Activated CD8-positive, alpha-beta T cell treated with anti-CD3 and anti-CD28 coated beads for 36 hours (primary cell): ENCODE data around the gene C1orf159. TPM values are rescaled to one million over a fixed set of nuclear protein-coding genes. Genes with fewer than 3 reads are reported as not detected.

Experiments used
- ATAC-seq: fragments of 200-7000 bp; cut with Tn5 transposase; one replicate; pipeline ENCODE4 v1.10.0; 2021; ENCODE audit warnings: mild to moderate bottlenecking, moderate library complexity
- CTCF ChIA-PET: fragments of 350-600 bp; sonication (Branson Sonifier 250); formaldehyde crosslinking; loops from one replicate; lab custom pipeline; 2021; ENCODE audit warnings: antibody characterized with exemption; lab: Charles Lee
- POLR2A ChIA-PET: fragments of 350-600 bp; sonication (Branson Sonifier 250); formaldehyde crosslinking; loops from one replicate; lab custom pipeline; 2021; ENCODE audit warnings: antibody characterized with exemption; lab: Charles Lee
- DNase-seq: peaks from one replicate; pipeline ENCODE4 v3.0.0-alpha.2; 2020
- H3K27ac Mint-ChIP-seq: one replicate; pipeline ENCODE4 v1.8.0; 2021; ENCODE audit warnings: mild to moderate bottlenecking, mixed read lengths
- H3K27me3 Mint-ChIP-seq: one replicate; pipeline ENCODE4 v1.8.0; 2021; ENCODE audit warnings: mixed read lengths
- H3K36me3 Mint-ChIP-seq: one replicate; pipeline ENCODE4 v1.8.0; 2021; ENCODE audit warnings: low read depth, mixed read lengths
- H3K4me1 Mint-ChIP-seq: one replicate; pipeline ENCODE4 v1.8.0; 2021; ENCODE audit warnings: low read depth, mixed read lengths
- H3K4me3 Mint-ChIP-seq: one replicate; pipeline ENCODE4 v1.8.0; 2021; ENCODE audit warnings: mild to moderate bottlenecking, moderate library complexity, mixed read lengths
- H3K9me3 Mint-ChIP-seq: one replicate; pipeline ENCODE4 v1.8.0; 2021; ENCODE audit warnings: mixed read lengths
- intact Hi-C: fragments of 100-400 bp; cut with micrococcal nuclease; formaldehyde crosslinking; loops from one replicate; pipeline ENCODE4 v1.10.0; 2022
- total RNA-seq, 2 experiments: library from RNA; stranded (reverse); gene quantifications; one replicate each; pipeline ENCODE4 v1.2.3, GENCODE V29; 2021
- TF ChIP-seq, protein P1 (sequence below): fragments of 200-600 bp; IDR thresholded peaks from one replicate; pipeline ENCODE4 v1.8.0; 2022; ENCODE audit warnings: antibody characterized with exemption, mild to moderate bottlenecking

The C1orf159 gene
- total RNA-seq, 2 experiments from 2014 or later = 17.5 to 20.3 TPM

DNA sequence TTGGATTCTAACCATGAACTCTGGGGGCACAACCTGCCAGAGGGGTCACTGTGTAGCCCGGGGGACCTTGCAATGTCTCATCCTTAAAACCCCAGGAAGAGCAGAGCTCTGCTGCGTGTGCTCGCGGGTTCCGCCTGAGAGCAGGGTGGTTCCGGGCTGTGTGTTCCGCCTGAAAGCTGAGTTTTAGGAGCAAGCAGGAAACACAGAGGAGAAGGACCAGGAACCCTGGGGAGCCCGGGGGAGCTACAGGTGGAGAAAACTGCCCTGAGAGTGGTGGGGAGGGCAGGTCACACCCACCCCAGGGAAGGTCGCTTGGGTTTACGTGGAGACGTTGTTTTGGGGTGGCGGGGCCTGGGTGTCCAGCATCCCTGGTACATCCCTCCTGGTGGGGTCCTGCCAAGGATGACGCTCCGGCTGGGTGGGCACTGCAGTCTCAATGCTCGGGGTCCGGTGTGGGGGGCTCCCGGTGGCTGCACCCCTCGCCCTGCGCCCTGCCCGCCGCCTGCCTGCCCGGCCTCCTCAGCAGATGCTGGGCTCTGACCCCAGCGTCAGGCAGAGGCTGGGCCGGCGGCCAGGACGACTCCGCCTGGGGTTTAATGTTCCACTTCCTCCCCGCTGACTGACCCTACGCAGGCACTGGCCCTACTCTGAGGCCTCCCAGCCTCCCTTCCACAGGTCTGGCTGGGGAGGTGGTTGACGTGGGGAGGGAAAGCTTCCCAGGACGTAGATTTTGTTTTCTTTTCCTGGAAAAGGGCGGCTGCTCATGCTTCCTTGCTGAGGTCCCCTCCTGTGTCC lies 17.3 kb upstream of the C1orf159 start:
- no peaks in the 10 kb centered on the region for H3K36me3 Mint-ChIP-seq
- H3K9me3 Mint-ChIP-seq = no peaks in the 10 kb centered on the region
- intact Hi-C loops = no loop called here
- ATAC-seq (no peak), DNase-seq (no peak)
- no peaks in the 10 kb centered on the region for H3K27me3 Mint-ChIP-seq
- H3K4me1 Mint-ChIP-seq = peaks cover 7% of the 10 kb centered on the region
- CTCF ChIA-PET = no interaction called here
- no peak overlapping the region for H3K4me3 Mint-ChIP-seq
- POLR2A ChIA-PET = no interaction called here
- no peak overlapping the region for H3K27ac Mint-ChIP-seq
- TF ChIP-seq, protein P1, sequence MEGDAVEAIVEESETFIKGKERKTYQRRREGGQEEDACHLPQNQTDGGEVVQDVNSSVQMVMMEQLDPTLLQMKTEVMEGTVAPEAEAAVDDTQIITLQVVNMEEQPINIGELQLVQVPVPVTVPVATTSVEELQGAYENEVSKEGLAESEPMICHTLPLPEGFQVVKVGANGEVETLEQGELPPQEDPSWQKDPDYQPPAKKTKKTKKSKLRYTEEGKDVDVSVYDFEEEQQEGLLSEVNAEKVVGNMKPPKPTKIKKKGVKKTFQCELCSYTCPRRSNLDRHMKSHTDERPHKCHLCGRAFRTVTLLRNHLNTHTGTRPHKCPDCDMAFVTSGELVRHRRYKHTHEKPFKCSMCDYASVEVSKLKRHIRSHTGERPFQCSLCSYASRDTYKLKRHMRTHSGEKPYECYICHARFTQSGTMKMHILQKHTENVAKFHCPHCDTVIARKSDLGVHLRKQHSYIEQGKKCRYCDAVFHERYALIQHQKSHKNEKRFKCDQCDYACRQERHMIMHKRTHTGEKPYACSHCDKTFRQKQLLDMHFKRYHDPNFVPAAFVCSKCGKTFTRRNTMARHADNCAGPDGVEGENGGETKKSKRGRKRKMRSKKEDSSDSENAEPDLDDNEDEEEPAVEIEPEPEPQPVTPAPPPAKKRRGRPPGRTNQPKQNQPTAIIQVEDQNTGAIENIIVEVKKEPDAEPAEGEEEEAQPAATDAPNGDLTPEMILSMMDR = no peak

DNA sequence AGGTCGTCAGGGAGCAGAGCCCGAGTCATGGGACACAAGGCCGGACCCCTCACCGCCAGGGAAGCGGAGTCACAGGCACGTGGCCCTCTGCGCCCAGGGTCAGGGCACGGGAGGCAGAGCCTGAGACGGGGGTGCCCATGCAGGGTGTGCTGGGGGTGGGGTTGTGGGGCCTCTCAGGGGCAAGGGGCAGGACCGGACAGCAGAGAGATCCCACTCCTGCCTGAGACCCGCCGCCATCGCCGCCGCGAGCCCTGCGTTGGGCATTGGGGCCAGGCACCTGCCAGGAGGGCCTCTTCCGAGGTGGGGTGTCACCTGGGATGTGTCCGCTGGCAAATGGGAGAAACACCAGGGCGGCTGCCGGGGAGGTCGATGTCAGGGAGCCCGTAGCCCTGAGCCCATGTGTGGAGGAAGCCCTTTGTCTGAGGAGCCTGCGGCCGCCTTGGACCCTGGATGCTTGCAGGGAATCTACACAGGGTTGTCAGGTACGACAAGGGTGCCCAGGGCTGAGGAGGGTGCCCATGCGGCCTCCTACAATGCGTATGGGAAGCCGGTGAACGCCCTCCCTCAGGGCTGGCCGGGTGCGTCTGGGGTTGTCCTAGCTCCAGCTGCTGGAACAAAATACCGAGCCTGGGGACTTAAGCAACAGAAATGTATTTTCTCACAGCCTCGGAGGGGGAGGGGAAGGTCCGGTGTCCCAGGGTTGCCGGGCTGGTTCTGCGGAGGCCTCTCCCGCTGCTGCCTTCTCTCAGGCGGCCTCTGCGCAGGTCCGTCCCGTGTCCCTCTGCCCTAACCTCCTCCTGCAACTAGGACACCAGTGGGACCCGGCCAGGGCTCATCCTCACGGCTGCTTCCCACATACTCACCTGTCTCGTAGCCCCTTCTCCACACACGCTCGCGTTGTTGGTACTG lies 16.4 kb upstream of the C1orf159 start:
- TF ChIP-seq, protein P1 = no peak
- ChIA-PET CTCF (no interaction called here), POLR2A (no interaction called here)
- no peak overlapping the region for H3K4me3 Mint-ChIP-seq
- H3K9me3 Mint-ChIP-seq = no peaks in the 10 kb centered on the region
- H3K36me3 Mint-ChIP-seq = no peaks in the 10 kb centered on the region
- no peak overlapping the region for H3K27ac Mint-ChIP-seq
- peaks cover under 1% of the 10 kb centered on the region for H3K4me1 Mint-ChIP-seq
- ATAC-seq (no peak), DNase-seq (no peak)
- H3K27me3 Mint-ChIP-seq = no peaks in the 10 kb centered on the region
- intact Hi-C loops = no loop called here

DNA sequence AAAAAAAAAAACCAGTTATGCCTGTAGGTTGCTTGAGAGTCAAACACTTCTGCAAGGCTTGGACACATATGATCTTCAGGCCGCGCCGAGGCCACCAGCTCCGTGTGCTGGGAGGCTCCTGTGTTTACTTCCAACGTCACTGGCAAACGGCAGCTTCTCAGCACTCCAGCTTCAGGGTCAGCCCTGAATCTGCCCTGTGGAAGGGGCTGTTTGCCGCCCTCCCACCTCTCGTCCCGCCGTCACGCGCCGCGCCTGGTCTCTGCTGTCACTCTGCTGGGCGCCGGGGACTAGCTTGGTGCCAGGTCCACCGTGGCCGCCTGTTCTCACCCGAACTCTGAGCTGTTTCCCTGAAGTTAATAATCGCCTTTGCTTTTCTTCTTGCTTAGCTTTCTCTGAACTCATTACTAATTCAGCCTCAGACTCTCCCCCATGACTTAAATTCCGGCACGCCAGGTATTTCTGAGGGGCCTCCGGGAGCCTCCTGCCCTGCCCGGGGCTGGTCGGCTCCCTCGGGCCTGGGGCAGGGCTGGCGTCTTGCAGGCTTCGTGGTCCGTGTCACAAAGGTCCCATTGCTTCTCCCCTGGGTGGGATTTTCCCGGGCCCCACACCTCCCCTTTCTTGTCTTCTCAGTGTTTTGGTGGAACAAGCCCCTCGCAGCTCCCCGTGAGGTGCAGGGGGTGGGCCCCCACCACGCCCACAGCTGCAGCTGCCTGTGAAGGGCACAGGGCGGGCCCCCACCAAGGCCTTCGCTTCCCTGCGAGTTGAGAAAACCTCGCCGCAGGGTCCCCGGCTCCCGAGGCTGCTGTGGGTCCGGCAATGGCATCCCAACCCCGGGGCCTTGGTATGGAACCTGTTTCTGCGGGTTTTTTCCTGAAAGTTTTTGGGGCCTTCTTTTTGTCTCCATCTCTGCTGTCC lies 14.6 kb upstream of the C1orf159 start:
- H3K36me3 Mint-ChIP-seq = no peaks in the 10 kb centered on the region
- ATAC-seq = no peak

DNA sequence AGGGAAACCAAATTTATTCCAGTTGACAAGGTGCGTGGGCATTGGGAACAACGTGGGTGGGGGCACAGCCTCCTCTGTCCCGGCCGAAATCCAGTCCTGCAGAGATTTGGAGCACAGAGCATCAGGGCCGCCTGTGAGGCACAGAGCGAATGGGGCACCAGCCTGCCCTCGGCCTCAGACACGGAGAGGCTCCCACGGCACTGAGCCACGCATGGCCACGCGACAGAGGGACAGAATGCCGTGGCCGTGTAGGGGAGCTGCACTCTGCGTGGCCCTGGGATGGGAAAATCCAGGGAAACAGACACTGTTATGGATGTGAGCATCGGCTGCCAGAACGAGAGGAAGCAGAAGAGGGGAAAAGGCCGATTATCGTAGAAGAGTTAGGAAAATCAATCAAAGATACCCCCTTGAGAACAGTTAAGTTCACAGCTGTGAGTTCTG lies 13.5 kb upstream of the C1orf159 start:
- ChIA-PET CTCF (interaction anchor here (0.8 to 1.5 kb wide), 3 partner anchors 13 to 121 kb away, joined by 3 to 5 read pairs (median 3); no protein-coding TSS in a partner anchor), POLR2A (interaction anchor here (0.6 to 1.9 kb wide), 2 partner anchors 11 to 91 kb away, joined by 3 to 7 read pairs; no protein-coding TSS in a partner anchor)
- no peaks in the 10 kb centered on the region for H3K27me3 Mint-ChIP-seq
- DNase-seq (no peak), ATAC-seq (no peak)
- intact Hi-C loops = no loop called here
- no peaks in the 10 kb centered on the region for H3K36me3 Mint-ChIP-seq
- TF ChIP-seq, protein P1 = no peak
- H3K4me1 Mint-ChIP-seq = no peaks in the 10 kb centered on the region
- H3K4me3 Mint-ChIP-seq = no peak overlapping the region
- no peak overlapping the region for H3K27ac Mint-ChIP-seq
- no peaks in the 10 kb centered on the region for H3K9me3 Mint-ChIP-seq

More for the DNA sequence above, 14.6 kb upstream of the C1orf159 start:
- Mint-ChIP-seq H3K9me3 (no peaks in the 10 kb centered on the region), H3K4me1 (no peaks in the 10 kb centered on the region), H3K27ac (no peak overlapping the region), H3K27me3 (no peaks in the 10 kb centered on the region), H3K4me3 (no peak overlapping the region)
- TF ChIP-seq, protein P1 = no peak
- ChIA-PET CTCF (interaction anchor here (0.9 to 1.8 kb wide), 3 partner anchors 8 to 162 kb away, joined by 3 to 12 read pairs (median 5); no protein-coding TSS in a partner anchor), POLR2A (interaction anchor here (0.7 to 1.9 kb wide), 2 partner anchors 12 to 13 kb away, joined by 3 to 7 read pairs; no protein-coding TSS in a partner anchor)
- intact Hi-C loops = no loop called here
- DNase-seq = no peak
